Stomach smooth muscle (tissue), 2 donors: ENCODE results near the gene ROR2.

Experiments
- H3K27ac ChIP-seq: one replicate; pipeline ENCODE4 v1.7.0; 2013; ENCODE audit warnings: mild to moderate bottlenecking, low read length, inconsistent platforms
- H3K27me3 ChIP-seq, 2 donors: one replicate each; pipeline ENCODE4 v1.7.0; 2013; ENCODE audit warnings: low read length in 2 of 2; ENCODE audit not compliant: insufficient read depth in 2 of 2, control insufficient read depth in 1 of 2
- H3K36me3 ChIP-seq, 2 donors: one replicate each; pipeline ENCODE4 v1.7.0; 2013; ENCODE audit warnings: low read length in 2 of 2; ENCODE audit not compliant: control insufficient read depth in 2 of 2, insufficient read depth in 2 of 2
- H3K4me1 ChIP-seq: one replicate; pipeline ENCODE4 v1.7.0; 2013; ENCODE audit warnings: low read length; ENCODE audit not compliant: control insufficient read depth, insufficient read depth
- H3K4me3 ChIP-seq, 2 donors: one replicate each; pipeline ENCODE4 v1.7.0; 2013; ENCODE audit warnings: low read length in 2 of 2
- H3K9ac ChIP-seq, 2 donors: one replicate each; pipeline ENCODE4 v1.7.0; 2013; ENCODE audit warnings: low read length in 2 of 2, mild to moderate bottlenecking in 1 of 2
- H3K9me3 ChIP-seq, 2 donors: one replicate each; pipeline ENCODE4 v1.7.0; 2013; ENCODE audit warnings: low read length in 2 of 2; ENCODE audit not compliant: control insufficient read depth in 2 of 2
- donor health status: healthy.
- donor health status: Pancreatic carcinoma.

The ROR2 gene

GRCh38 chr9:91784673-91785446, 165.2 kb downstream of the ROR2 start:
- no peaks in the 10 kb centered on the region for H3K36me3 ChIP-seq
- H3K9me3 ChIP-seq = no peaks in the 10 kb centered on the region
- peaks cover 50% of the 10 kb centered on the region for H3K4me1 ChIP-seq
- H3K4me3 ChIP-seq = peak overlapping the region in 1 of 2 donors; percentile 0
- no peaks in the 10 kb centered on the region for H3K27me3 ChIP-seq
- no peak overlapping the region for H3K9ac ChIP-seq
- peak overlapping the region; percentile 92 for H3K27ac ChIP-seq

- Histone ChIP-seq H3K27ac (peak overlapping the region; percentile 92), H3K9me3 (no peaks in the 10 kb centered on the region), H3K27me3 (no peaks in the 10 kb centered on the region), H3K4me3 (peak overlapping the region; percentile 20 to 55), H3K9ac (peak overlapping the region; percentile 13 to 58), H3K36me3 (no peaks in the 10 kb centered on the region), H3K4me1 (peaks cover 54% of the 10 kb centered on the region)
Measured at GRCh38 chr9:91783876-91784672, 166.0 kb downstream of the ROR2 start.

- H3K36me3 ChIP-seq = no peaks in the 10 kb centered on the region
- H3K9ac ChIP-seq = no peak overlapping the region
- H3K4me1 ChIP-seq = peaks cover 54% of the 10 kb centered on the region
- no peaks in the 10 kb centered on the region for H3K27me3 ChIP-seq
- H3K9me3 ChIP-seq = no peaks in the 10 kb centered on the region
- peak overlapping the region in 1 of 2 donors; percentile 55 for H3K4me3 ChIP-seq
- H3K27ac ChIP-seq = peak overlapping the region; percentile 92
Measured at GRCh38 chr9:91783411-91783810, 166.6 kb downstream of the ROR2 start.

GRCh38 chr9:91782708-91783214, 167.3 kb downstream of the ROR2 start:
- Histone ChIP-seq H3K36me3 (no peaks in the 10 kb centered on the region), H3K27ac (peak overlapping the region; percentile 92), H3K9me3 (no peaks in the 10 kb centered on the region), H3K4me1 (peaks cover 60% of the 10 kb centered on the region), H3K27me3 (no peaks in the 10 kb centered on the region), H3K9ac (no peak overlapping the region), H3K4me3 (peak overlapping the region in 1 of 2 donors; percentile 22)

GRCh38 chr9:91781906-91782305, 168.1 kb downstream of the ROR2 start:
- H3K9me3 ChIP-seq = no peaks in the 10 kb centered on the region
- no peaks in the 10 kb centered on the region for H3K36me3 ChIP-seq
- no peak overlapping the region for H3K9ac ChIP-seq
- H3K27me3 ChIP-seq = no peaks in the 10 kb centered on the region
- H3K4me1 ChIP-seq = peaks cover 63% of the 10 kb centered on the region
- H3K4me3 ChIP-seq = no peak overlapping the region
- H3K27ac ChIP-seq = peak overlapping the region; percentile 92

- H3K36me3 ChIP-seq = no peaks in the 10 kb centered on the region
- no peaks in the 10 kb centered on the region for H3K27me3 ChIP-seq
- H3K4me3 ChIP-seq = no peak overlapping the region
- peak overlapping the region; percentile 92 for H3K27ac ChIP-seq
- peaks cover 66% of the 10 kb centered on the region for H3K4me1 ChIP-seq
- H3K9me3 ChIP-seq = no peaks in the 10 kb centered on the region
- H3K9ac ChIP-seq = no peak overlapping the region
Measured at GRCh38 chr9:91781116-91781515, 168.9 kb downstream of the ROR2 start.

- Histone ChIP-seq H3K4me3 (no peak overlapping the region), H3K36me3 (no peaks in the 10 kb centered on the region), H3K27ac (peak overlapping the region; percentile 37), H3K9me3 (no peaks in the 10 kb centered on the region), H3K4me1 (peaks cover 70% of the 10 kb centered on the region), H3K9ac (no peak overlapping the region), H3K27me3 (no peaks in the 10 kb centered on the region)
Measured at GRCh38 chr9:91778031-91778430, 172.0 kb downstream of the ROR2 start.

- Histone ChIP-seq H3K9ac (peak overlapping the region in 1 of 2 donors; percentile 13), H3K36me3 (no peaks in the 10 kb centered on the region), H3K4me1 (peaks cover 69% of the 10 kb centered on the region), H3K9me3 (no peaks in the 10 kb centered on the region), H3K27ac (no peak overlapping the region), H3K27me3 (no peaks in the 10 kb centered on the region), H3K4me3 (no peak overlapping the region)
Measured at GRCh38 chr9:91777292-91777830, 172.7 kb downstream of the ROR2 start.

GRCh38 chr9:91776409-91777291, 173.4 kb downstream of the ROR2 start:
- H3K36me3 ChIP-seq = no peaks in the 10 kb centered on the region
- no peaks in the 10 kb centered on the region for H3K9me3 ChIP-seq
- no peak overlapping the region for H3K9ac ChIP-seq
- no peaks in the 10 kb centered on the region for H3K27me3 ChIP-seq
- H3K4me3 ChIP-seq = no peak overlapping the region
- H3K4me1 ChIP-seq = peaks cover 69% of the 10 kb centered on the region
- H3K27ac ChIP-seq = peak overlapping the region; percentile 80

GRCh38 chr9:91775708-91776028, 174.4 kb downstream of the ROR2 start:
- Histone ChIP-seq H3K9me3 (no peaks in the 10 kb centered on the region), H3K27me3 (no peaks in the 10 kb centered on the region), H3K36me3 (no peaks in the 10 kb centered on the region), H3K4me3 (no peak overlapping the region), H3K27ac (peak overlapping the region; percentile 80), H3K9ac (no peak overlapping the region), H3K4me1 (peaks cover 68% of the 10 kb centered on the region)
